ENCODE results near the gene NEK10.
"Not testable (repeated sequence)": the region's sequence is repeated elsewhere in the genome, so short reads cannot be mapped to it uniquely, and the experiment has no call there.

NEK10 gene

DNA sequence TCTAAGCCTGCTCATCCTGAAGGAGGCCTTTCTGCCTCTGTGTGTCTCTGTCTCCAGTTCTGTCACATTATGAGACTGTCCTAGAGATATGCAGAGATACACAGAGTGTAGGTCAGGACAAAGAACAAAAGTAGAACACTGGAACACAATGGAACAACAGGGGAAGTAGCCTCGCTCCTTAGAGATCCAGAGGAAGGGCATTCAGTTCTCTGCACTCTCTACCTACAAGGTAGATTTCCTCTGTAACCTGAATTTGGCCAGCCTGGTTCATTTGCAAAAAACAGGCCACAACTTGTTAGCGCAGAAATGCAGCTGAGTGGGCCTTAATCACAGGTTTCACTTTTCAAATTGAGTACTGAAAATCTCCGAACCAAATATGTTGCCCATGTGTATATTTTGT is 19.4 kb downstream of the NEK10 start:
- DNase-seq: no peak

DNA sequence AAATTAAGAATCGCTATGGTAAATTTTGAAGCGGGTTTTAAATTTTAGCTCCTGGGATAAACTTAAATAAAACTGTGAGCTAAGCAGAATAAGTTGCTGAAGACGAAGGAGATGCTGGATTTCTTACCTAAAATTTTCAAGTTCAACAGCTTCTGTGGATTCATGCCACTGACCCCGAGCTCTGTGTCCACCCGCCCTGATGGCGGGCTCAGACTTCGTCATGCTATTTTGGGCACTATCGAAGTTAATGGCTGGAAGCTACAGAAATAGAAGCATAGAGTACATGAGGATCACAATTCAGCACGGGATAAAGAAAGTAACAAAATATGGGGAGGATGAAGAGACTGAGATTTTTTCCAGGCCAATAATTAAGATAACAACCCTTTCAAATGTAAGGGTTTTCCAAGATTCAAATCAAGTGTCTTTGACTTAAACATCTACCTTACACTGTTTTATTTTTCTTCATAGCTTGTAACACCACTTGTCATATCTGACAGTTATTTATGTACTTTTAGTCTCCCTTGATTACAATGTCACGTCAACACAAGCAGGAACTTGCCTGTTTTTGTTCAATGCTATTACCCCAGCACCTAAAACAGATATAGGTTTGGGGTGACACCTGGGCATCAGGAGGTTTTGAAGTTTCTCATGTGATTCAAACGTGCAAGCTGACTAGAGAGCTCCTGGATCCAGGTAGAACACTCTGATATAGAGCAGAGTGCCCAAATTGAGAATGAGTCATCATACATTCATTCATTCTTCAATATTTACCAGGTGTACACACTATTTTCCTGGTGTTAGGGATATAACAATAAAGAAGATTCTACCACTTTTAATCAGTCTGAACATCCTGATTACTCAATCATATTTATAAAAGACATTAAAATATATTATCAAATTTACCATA is 23.0 kb downstream of the NEK10 start:
- DNase-seq: no peak

DNA sequence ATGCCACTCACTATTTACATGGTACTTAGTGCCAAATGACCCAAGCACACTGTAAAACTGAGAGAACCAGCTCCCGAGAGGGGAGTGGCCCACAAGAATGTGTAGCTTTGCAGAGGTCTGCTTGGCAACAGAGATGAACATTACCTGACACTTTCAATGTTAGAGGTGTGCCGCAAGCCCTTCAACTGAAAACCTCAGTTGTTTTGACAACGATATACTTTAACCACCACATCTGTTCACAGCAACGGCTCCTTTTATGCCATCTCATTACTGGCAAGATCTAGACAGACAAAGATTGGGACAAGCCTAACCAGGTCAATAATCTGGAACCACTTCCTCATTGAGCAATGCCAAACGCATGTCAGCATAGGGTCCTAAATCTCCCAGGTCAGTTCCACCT is 23.7 kb downstream of the NEK10 start:
- DNase-seq: no peak

DNA sequence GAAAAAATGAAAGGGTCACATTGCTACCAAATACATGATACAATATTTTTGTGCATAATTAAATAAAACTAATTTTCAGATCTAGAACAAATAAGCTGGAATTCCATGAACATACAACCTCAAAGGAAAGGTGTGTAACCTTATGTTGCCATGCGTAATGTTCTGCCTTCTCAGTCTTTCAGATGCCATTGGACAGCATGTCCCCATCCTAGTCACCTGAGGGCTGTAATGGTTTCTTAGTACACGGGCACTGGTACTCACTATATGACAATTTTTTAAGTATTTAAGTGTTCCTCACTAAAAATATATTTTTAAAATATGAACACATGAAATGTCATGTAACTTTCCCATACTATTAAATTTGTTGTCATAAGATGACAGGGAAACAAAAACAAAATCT is 24.1 kb downstream of the NEK10 start:
- no peak for DNase-seq

DNA sequence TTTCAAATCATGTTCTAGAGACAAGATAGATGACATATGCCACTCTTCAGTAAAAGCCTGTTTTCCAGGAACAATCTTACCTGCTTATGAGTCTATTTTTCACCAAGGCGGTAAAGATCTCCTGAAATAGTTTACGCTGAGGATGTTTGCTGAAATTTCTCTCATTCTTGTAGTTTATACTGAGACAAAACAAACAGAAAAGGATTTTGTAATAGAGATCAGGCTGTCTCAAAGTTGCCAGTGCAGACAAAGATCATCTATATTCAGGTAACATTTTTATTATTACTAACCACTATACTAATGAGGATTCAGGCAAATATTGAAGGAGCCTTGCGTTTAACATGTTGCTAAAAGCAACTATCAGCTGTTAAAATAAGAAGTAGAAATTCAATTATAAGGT is 25.0 kb downstream of the NEK10 start:
- DNase-seq: no peak

DNA sequence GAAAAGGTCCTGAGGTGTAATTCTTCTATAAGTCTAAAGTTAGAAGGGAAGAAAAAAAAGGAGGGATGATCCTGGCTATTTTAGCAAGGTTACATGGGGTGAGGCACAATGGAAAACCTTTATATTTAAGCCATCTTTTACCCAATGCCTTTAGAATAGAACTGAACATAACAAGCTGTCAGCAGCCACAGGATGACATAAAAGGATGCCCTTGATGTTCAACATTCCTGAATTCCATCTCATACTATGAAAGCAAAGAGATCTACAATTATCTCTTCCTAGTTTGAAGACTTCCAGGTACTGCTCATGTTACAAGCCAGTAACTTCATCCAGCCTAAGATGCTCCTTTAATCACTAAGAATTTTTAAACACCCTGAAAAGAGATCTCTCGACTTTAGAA is 26.9 kb downstream of the NEK10 start:
- no peak for DNase-seq

DNA sequence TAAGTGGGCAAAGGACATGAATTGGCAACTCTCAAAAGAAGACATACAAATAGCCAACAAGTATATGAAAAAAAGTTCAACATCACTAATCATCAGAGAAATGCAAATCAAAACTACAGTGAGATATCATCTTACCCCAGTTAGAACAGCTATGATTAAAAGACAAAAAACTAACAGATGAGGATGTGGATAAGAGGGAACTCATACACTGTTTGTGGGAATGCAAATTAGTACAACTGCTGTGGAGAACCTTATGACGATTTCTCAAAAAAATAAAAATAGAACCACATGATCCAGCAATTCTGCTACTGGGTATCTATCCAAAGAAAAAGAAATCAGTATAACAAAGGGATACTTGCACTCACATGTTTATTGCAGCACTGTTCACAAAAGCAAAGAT is 28.6 kb downstream of the NEK10 start:
- no peak for DNase-seq

DNA sequence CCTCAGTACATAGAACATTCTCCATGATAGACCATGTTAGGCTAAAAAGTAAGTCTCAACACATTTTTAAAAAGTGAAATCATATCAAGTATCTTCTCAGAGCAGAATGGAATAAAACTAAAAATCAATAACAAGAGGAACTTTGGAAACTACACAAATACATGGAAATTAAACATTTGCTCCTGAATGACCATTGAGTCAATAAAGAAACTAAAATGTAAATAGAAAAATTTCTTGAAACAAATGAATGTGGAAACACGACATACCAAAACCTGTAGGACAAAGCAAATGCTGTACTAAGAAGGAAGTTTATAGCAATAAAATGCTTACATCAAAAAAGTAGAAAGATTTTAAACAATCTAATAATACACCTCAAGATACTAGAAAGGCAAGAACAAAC is 33.6 kb downstream of the NEK10 start:
- DNase-seq: no peak

DNA sequence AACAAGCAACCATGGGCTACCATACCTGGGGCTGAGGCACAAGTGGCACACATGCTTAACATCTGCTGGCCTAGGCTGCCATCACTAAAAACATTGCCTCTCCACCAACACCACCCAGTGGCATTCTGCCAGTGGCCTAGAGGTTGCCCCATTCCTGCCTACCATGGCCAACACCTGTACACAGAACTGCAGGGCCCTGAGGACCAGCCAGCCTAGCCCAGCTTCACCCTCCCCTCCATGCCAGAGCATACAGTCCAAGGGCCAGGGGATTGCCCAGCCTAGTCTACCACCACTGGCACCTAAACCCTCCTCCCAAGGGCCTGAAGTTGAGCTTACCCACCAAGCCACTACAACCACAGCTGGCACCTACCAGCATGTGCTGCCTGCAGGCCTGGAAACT is 35.3 kb downstream of the NEK10 start:
- DNase-seq: no peak

DNA sequence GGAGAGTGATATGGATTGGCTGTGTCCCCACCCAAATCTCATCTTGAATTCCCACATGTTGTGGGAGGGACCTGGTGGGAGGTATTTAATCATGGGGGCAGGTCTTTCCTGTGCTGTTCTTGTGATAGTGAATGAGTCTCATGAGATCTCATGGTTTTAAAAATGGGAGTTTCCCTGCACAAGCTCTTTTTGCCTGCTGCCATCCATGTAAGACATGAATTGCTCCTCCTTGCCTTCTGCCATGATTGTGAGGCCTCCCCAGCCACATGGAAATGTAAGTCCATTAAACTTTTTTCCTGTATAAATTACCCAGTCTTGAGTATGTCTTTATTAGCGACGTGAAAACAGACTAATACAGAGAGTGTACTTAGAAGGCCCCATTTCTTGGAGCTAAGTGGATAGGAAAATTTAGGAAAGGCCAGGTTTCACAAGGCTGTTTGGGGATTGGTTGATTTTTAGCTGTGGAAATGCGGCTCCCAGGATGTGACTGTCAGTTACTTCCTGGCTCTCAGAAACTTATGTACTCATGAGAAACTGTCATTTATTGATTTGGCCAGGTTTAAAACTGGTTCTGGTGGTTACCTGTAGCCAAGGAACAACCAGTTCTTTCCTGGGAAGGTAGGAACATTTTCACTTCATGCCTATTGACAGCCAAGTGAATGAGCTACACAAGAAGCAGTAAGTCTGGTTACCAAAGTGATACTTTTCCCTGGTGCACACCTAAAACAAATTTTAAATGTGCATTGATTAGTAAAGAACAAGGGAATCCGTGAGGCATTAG is 40.0 kb downstream of the NEK10 start:
- DNase-seq: not testable (repeated sequence)

DNA sequence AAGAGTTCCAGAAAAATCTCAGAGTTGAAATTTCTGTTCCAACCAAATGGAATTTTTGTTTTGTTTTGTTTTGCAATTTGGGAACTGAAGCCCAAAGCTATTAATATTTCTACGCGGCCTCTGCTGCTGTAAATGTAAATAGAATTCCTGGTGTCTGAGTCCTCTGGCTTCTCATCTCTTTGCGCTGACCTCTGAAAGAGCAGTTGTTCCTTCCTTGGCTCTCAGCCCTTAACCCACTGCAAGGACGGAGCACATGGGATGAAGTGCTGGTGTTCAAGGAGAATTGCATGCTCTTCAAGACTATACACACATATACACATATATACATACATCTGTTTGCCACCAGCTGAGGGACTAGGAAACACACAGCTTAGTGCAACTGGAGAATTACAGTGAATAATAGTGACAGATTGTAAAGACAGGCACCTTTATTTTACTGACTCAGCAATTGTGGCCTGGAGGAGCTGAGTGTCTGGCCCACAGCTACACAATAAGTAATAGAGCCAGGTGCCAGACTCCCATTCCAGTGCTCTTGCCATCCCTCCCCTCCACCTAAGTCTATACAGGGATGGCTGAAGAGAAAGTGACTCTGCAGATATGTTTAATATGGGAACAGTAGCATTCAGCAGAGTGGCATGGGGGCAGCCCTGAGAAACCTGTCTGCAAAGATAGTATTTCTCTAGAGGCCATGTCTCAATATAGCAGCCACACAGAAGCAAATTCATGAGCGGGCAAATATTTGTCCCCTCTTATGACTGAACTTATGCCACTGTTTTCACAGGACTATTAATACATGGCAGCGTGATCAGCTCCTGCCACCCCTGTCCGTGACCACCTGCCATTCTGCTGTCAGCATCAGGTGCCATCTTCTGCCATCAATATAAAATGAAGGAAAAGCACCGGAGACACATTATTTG is 42.3 kb downstream of the NEK10 start:
- DNase-seq: no peak

DNA sequence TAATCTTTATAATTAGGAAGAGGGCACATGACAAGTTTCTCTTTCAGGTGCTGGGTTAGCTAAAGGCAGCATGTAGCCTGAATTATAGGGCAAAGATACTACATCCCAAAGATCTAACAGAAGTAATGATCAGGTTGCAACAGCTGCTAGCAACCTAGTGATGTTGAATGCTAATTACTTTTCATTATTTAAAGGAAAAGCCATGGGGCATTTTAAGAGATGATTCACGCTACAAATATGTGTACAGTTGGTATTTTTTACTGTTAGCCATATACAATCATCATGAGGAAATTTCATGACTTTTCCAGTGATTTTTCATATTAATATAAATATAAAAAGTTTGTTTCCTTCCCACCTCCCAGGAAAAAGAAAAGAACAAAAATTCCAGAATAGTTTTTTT is 43.0 kb downstream of the NEK10 start:
- DNase-seq: no peak

DNA sequence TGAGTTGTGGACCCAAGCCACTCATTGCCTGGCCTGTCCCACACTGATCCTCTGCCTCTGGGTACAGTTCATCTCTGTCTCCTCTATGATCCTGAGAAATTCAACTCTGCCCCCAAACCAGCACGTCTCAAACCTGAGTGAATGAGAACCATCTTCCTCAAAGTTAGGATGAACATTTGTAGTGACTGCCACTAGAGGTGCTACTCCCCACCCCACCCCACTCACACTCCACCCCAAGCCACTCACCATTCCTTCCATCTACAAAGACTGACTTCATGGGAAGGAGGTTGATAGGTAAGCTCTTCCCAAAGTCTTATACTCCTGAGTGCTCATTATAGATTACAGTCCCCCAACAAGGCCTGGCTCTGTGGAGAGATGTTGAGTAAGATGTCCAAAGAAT is 43.8 kb downstream of the NEK10 start:
- DNase-seq: no peak

DNA sequence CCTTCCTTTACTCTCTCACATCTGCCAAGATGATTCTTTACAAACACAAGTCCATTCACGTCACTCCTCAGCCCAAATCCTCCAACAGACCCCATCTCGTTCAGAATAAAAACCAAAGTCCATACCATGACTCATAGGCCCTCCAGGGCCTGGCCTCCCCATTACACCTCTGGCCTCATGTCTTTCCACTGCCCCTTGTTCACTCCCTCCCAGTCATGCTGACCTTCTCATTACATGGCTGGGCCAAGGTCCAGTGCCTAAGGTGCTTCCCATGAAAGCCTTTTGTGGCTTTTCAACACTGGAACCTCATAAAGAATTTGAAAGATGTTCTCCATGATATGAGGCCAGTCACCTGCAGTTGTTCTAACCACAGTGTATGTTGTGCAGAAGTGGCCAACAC is 44.5 kb downstream of the NEK10 start:
- DNase-seq: no peak

DNA sequence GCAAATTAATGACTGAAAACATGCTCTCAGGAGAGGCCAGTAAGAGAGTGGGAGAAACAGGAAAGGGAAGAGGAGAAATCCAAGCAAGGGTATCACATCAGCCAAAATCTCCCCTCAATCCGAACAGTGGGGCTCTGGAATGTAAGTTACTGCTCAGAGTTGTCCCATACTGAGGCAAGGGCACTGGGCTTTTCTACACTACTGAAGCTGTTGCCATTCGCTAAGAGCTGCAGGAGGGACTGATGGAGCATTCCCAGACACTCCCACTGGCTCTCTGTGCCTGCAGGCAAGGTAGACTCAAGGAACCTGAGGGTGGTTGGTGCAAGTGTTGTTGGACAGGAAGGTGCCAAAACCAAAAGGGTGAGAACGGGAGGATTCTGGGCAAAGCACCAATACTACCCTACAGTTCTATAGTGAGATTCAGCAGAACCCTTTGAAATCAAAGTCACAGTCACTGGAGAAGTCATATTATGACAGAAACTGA is 46.1 kb downstream of the NEK10 start:
- no peak for DNase-seq

DNA sequence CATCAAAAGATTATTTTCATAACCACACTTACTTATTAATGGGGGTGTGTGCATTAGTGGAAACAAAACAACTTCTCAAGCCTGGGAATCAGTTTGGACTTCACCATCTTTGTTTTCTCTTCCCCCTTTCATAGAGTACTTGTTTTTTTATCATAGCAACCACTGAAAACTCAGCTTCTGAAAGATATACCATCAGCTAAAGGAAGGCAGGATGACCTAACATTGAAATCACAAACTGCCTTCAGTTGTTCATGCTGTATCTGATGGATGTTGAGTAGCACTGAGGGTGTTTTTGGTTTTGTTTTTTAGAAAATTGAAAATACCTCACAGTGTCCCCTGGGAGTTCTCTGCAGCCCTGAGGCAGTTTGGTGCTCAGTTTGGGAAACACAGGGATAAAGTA is 46.5 kb downstream of the NEK10 start:
- no peak for DNase-seq

DNA sequence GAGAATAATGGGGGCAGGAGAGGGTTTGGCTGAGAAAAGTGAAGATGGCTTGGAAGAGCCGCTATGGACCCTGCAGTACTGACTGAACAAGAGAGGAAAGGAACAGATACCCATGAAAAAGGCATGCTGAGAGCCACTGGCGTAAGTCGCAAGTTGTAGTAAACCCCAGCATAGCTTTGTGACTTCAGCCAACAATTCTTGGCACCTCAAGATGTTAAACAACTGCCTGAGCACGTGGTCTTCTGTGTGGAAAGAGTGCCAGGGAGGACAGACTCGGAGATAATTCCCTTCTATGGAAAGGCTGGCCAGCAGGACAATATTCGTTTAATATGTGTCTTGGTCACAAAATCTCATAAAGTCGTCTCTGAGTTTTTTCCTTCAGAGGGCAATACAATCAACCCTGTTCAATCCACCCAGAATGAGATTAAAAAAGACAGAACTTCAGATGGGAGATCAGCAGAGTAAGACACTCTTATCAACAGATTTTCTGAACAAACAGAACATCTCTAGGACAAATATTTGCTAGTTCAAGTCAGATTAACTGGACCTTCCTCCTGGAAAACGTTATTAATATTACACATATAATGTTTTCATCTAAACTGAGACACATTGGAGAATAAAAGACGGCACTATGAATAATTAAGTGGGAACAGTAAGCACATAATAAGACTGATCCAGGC is 49.2 kb downstream of the NEK10 start:
- no peak for DNase-seq

DNA sequence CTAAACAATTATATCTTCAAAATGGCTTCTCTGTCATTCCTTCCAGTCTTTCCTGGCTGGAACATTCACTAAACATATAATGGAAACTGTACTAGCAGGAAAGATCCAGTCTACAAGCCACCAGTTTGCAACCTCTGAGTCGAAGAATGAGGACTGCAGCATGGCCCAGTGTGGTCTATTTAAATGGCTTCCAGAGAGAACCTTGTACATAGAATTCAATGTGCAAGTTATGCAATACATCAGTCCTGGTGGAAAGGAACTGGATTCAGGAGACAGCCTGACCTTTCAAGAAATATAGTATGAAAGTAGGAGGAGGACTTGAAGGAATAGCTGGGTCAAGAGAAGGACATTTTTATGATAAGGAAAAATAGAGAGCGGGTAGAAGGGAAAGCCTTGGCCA is 49.9 kb downstream of the NEK10 start:
- DNase-seq: no peak

DNA sequence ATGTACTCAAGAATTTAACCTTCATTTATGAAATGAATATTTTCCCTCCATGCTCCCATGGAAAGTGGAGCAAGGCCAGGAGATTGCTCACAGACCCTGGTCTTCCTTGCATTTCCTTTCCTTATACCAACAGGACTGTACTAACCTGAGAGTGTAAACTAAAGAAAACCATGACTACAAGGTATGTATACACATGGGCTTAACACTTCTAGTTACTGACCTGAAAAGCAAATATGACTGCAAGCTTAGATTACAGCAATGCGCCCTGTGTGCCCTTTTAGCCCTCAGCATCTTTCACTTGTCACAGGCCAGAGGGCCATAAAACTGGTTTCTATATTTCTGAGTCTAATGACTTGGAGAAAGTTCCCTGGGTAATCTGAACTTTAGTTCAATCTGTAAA is 52.1 kb downstream of the NEK10 start:
- DNase-seq: no peak

DNA sequence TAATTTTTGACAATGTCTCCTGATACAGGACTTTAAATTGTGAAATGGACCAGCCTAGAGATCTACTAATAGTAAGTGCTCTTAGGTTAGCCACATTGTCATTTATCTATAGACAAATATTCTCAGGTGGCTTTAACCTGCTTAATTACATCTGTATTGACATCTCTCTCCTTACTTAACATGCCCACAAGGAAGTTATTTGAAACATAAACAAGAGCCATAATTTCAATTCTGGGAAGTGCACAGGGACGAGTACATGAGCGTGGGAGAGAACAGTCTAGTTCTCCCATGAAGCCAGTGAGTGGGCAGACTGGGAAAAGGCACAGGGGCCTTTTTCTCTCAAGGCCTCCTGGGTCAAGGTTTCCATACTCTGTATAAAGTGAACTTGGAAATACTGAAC is 54.2 kb downstream of the NEK10 start:
- no peak for DNase-seq

DNA sequence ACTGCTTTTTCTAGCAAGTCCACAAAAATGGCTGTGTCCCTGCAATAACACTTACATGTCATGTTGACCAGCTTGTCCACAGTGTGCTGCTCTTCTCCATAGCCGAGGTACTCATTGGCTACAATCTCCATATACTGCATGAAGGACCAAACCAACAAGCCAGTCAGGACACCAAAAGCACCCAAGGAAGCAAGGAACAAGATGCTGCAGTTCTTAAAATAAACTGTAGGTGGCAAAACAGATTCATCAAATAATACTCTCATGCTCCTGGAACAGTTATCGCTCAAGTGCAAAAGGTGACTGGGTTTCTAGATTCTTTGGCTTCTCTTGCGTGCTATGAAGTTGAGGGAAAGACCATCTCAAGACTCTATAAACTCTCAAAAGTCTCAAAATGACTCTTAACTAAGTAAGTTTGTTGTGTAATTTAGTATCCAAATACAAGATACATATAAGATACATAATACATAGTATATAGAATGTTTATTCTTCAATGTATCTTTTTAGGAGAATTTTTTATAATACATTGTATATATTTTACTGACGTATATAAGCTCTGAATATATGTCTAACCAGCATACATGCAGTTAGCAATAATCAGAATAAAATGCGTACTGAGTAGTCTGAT is 57.0 kb downstream of the NEK10 start:
- peak; percentile 67 for DNase-seq

DNA sequence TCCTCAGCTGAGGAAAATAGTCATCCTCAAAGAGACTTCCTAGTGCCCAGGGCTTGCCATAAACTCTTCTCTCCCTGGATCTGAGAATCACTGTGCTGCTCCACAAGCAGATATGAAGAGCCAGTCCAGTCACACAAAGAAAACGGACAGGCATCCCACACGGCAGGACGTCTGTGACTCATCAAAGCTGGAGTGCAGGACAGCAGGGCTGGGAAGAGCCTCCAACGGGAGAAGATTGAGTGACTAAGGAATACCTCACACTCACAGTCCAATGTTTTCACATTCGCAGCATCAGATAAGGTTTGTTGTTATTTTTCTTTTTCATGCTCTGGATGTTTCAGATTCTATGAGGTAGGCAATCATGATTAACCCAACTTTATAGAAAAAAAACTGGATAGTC is 57.8 kb downstream of the NEK10 start:
- no peak for DNase-seq

All from KG1 (cell line).